Tibial nerve (tissue), 4 donors: ENCODE measurements around the gene PGD.

Experiments used
- CTCF ChIP-seq, 5 experiments: fragments of 200-600 bp in 3 of 5; fragments of 450-650 bp in 2 of 5; sonication (generic) in 3 of 5; IDR thresholded peaks; one replicate each; pipeline ENCODE4 v1.5.1; 2016 to 2019; ENCODE audit warnings: antibody characterized with exemption in 5 of 5, mild to moderate bottlenecking in 3 of 5, moderate library complexity in 2 of 5
- EP300 ChIP-seq, 2 donors: sonication (generic); formaldehyde crosslinking; IDR thresholded peaks; one replicate each; pipeline ENCODE4 v1.6.1; 2017; ENCODE audit warnings: antibody characterized with exemption in 2 of 2, mild to moderate bottlenecking in 1 of 2

- no peak for TF ChIP-seq CTCF (IDR thresholded peaks at IDR 0.05)
- no peak for TF ChIP-seq EP300 (IDR thresholded peaks at IDR 0.05)
These were observed 35.7 kb downstream of the PGD start for GRCh38 chr1:10434590-10434989.
